ENCODE results near the gene STX4.

STX4 gene

GRCh38 chr16:31031276-31031675 lies 2.1 kb upstream of the STX4 start:
- H3K4me3 ChIP-seq (ENCODE audit: low read length): no peak overlapping the region
- peaks cover 15% of the 10 kb centered on the region for H3K4me1 ChIP-seq (ENCODE audit: control insufficient read depth, insufficient read depth, low read length)
- H3K36me3 ChIP-seq (ENCODE audit: insufficient read depth, low read length): peaks cover 18% of the 10 kb centered on the region
- H3K9ac ChIP-seq (ENCODE audit: low read depth, low read length): no peak overlapping the region
- H3K27me3 ChIP-seq (ENCODE audit: control insufficient read depth, insufficient read depth, low read length): no peaks in the 10 kb centered on the region
- no peaks in the 10 kb centered on the region for H3K9me3 ChIP-seq (replicated peaks; ENCODE audit: low read length)
- H3K4me2 ChIP-seq (ENCODE audit: low read length): no peak overlapping the region

- Histone ChIP-seq H3K27me3 (ENCODE audit: control insufficient read depth, insufficient read depth, low read length) (no peaks in the 10 kb centered on the region), H3K4me3 (ENCODE audit: low read length) (peak overlapping the region; percentile 95), H3K9ac (ENCODE audit: low read depth, low read length) (peak overlapping the region; percentile 88), H3K9me3 (replicated peaks; ENCODE audit: low read length) (no peaks in the 10 kb centered on the region), H3K4me1 (ENCODE audit: control insufficient read depth, insufficient read depth, low read length) (peaks cover 15% of the 10 kb centered on the region), H3K4me2 (ENCODE audit: low read length) (peak overlapping the region; percentile 93), H3K36me3 (ENCODE audit: insufficient read depth, low read length) (peaks cover 36% of the 10 kb centered on the region)
These were observed 543 bp downstream of the STX4 start for GRCh38 chr16:31033709-31034492.

- peaks cover 12% of the 10 kb centered on the region for H3K4me1 ChIP-seq (ENCODE audit: control insufficient read depth, insufficient read depth, low read length)
- H3K4me3 ChIP-seq (ENCODE audit: low read length): no peak overlapping the region
- H3K27me3 ChIP-seq (ENCODE audit: control insufficient read depth, insufficient read depth, low read length): no peaks in the 10 kb centered on the region
- no peaks in the 10 kb centered on the region for H3K9me3 ChIP-seq (replicated peaks; ENCODE audit: low read length)
- peaks cover 55% of the 10 kb centered on the region for H3K36me3 ChIP-seq (ENCODE audit: insufficient read depth, low read length)
- no peak overlapping the region for H3K4me2 ChIP-seq (ENCODE audit: low read length)
- H3K9ac ChIP-seq (ENCODE audit: low read depth, low read length): no peak overlapping the region
These were observed 3.3 kb downstream of the STX4 start for GRCh38 chr16:31036691-31037090.

- H3K4me1 ChIP-seq (ENCODE audit: control insufficient read depth, insufficient read depth, low read length): peaks cover 6% of the 10 kb centered on the region
- no peak overlapping the region for H3K9ac ChIP-seq (ENCODE audit: low read depth, low read length)
- no peak overlapping the region for H3K4me3 ChIP-seq (ENCODE audit: low read length)
- no peak overlapping the region for H3K4me2 ChIP-seq (ENCODE audit: low read length)
- H3K27me3 ChIP-seq (ENCODE audit: control insufficient read depth, insufficient read depth, low read length): no peaks in the 10 kb centered on the region
- no peaks in the 10 kb centered on the region for H3K9me3 ChIP-seq (replicated peaks; ENCODE audit: low read length)
- peaks cover 73% of the 10 kb centered on the region for H3K36me3 ChIP-seq (ENCODE audit: insufficient read depth, low read length)
These were observed 5.6 kb downstream of the STX4 start for GRCh38 chr16:31038993-31039392.

- peaks cover 48% of the 10 kb centered on the region for H3K36me3 ChIP-seq (ENCODE audit: insufficient read depth, low read length)
- no peak overlapping the region for H3K4me2 ChIP-seq (ENCODE audit: low read length)
- H3K4me1 ChIP-seq (ENCODE audit: control insufficient read depth, insufficient read depth, low read length): no peaks in the 10 kb centered on the region
- no peaks in the 10 kb centered on the region for H3K27me3 ChIP-seq (ENCODE audit: control insufficient read depth, insufficient read depth, low read length)
- H3K9me3 ChIP-seq (replicated peaks; ENCODE audit: low read length): no peaks in the 10 kb centered on the region
- H3K4me3 ChIP-seq (ENCODE audit: low read length): no peak overlapping the region
- no peak overlapping the region for H3K9ac ChIP-seq (ENCODE audit: low read depth, low read length)
These were observed 9.5 kb downstream of the STX4 start for GRCh38 chr16:31042866-31043265.

- no peaks in the 10 kb centered on the region for H3K27me3 ChIP-seq (ENCODE audit: control insufficient read depth, insufficient read depth, low read length)
- no peaks in the 10 kb centered on the region for H3K9me3 ChIP-seq (replicated peaks; ENCODE audit: low read length)
- no peak overlapping the region for H3K4me2 ChIP-seq (ENCODE audit: low read length)
- peaks cover 43% of the 10 kb centered on the region for H3K36me3 ChIP-seq (ENCODE audit: insufficient read depth, low read length)
- no peaks in the 10 kb centered on the region for H3K4me1 ChIP-seq (ENCODE audit: control insufficient read depth, insufficient read depth, low read length)
- no peak overlapping the region for H3K4me3 ChIP-seq (ENCODE audit: low read length)
- H3K9ac ChIP-seq (ENCODE audit: low read depth, low read length): no peak overlapping the region
These were observed 10.0 kb downstream of the STX4 start for GRCh38 chr16:31043352-31043751.

- Histone ChIP-seq H3K9me3 (replicated peaks; ENCODE audit: low read length) (no peaks in the 10 kb centered on the region), H3K4me1 (ENCODE audit: control insufficient read depth, insufficient read depth, low read length) (no peaks in the 10 kb centered on the region), H3K4me3 (ENCODE audit: low read length) (no peak overlapping the region)
These were observed 10.6 kb downstream of the STX4 start for GRCh38 chr16:31043898-31044481.

GRCh38 chr16:31050280-31051030 lies 17.1 kb downstream of the STX4 start:
- Histone ChIP-seq H3K36me3 (ENCODE audit: insufficient read depth, low read length) (no peaks in the 10 kb centered on the region), H3K9ac (ENCODE audit: low read depth, low read length) (no peak overlapping the region), H3K9me3 (replicated peaks; ENCODE audit: low read length) (no peaks in the 10 kb centered on the region), H3K4me3 (ENCODE audit: low read length) (no peak overlapping the region), H3K27me3 (ENCODE audit: control insufficient read depth, insufficient read depth, low read length) (no peaks in the 10 kb centered on the region), H3K4me1 (ENCODE audit: control insufficient read depth, insufficient read depth, low read length) (peaks cover 25% of the 10 kb centered on the region), H3K4me2 (ENCODE audit: low read length) (no peak overlapping the region)

More at GRCh38 chr16:31043898-31044481, 10.6 kb downstream of the STX4 start:
- Histone ChIP-seq H3K9ac (ENCODE audit: low read depth, low read length) (no peak overlapping the region), H3K27me3 (ENCODE audit: control insufficient read depth, insufficient read depth, low read length) (no peaks in the 10 kb centered on the region), H3K36me3 (ENCODE audit: insufficient read depth, low read length) (peaks cover 37% of the 10 kb centered on the region), H3K4me2 (ENCODE audit: low read length) (no peak overlapping the region)

- H3K9ac ChIP-seq (ENCODE audit: low read depth, low read length): peak overlapping the region; percentile 30
- H3K36me3 ChIP-seq (ENCODE audit: insufficient read depth, low read length): no peaks in the 10 kb centered on the region
- H3K9me3 ChIP-seq (replicated peaks; ENCODE audit: low read length): no peaks in the 10 kb centered on the region
- no peak overlapping the region for H3K4me3 ChIP-seq (ENCODE audit: low read length)
- no peaks in the 10 kb centered on the region for H3K27me3 ChIP-seq (ENCODE audit: control insufficient read depth, insufficient read depth, low read length)
- peaks cover 25% of the 10 kb centered on the region for H3K4me1 ChIP-seq (ENCODE audit: control insufficient read depth, insufficient read depth, low read length)
- peak overlapping the region; percentile 31 for H3K4me2 ChIP-seq (ENCODE audit: low read length)
These were observed 18.8 kb downstream of the STX4 start for GRCh38 chr16:31052114-31052513.

- Histone ChIP-seq H3K9ac (ENCODE audit: low read depth, low read length) (no peak overlapping the region), H3K4me3 (ENCODE audit: low read length) (no peak overlapping the region), H3K9me3 (replicated peaks; ENCODE audit: low read length) (no peaks in the 10 kb centered on the region), H3K27me3 (ENCODE audit: control insufficient read depth, insufficient read depth, low read length) (no peaks in the 10 kb centered on the region), H3K4me2 (ENCODE audit: low read length) (no peak overlapping the region), H3K4me1 (ENCODE audit: control insufficient read depth, insufficient read depth, low read length) (peaks cover 20% of the 10 kb centered on the region), H3K36me3 (ENCODE audit: insufficient read depth, low read length) (peaks cover 18% of the 10 kb centered on the region)
These were observed 22.3 kb downstream of the STX4 start for GRCh38 chr16:31055613-31056012.

GRCh38 chr16:31061126-31061812 lies 27.9 kb downstream of the STX4 start:
- Histone ChIP-seq H3K36me3 (ENCODE audit: insufficient read depth, low read length) (peaks cover 49% of the 10 kb centered on the region), H3K4me1 (ENCODE audit: control insufficient read depth, insufficient read depth, low read length) (peaks cover 29% of the 10 kb centered on the region), H3K27me3 (ENCODE audit: control insufficient read depth, insufficient read depth, low read length) (no peaks in the 10 kb centered on the region), H3K4me2 (ENCODE audit: low read length) (no peak overlapping the region), H3K9ac (ENCODE audit: low read depth, low read length) (no peak overlapping the region), H3K4me3 (ENCODE audit: low read length) (no peak overlapping the region), H3K9me3 (replicated peaks; ENCODE audit: low read length) (no peaks in the 10 kb centered on the region)

Measured in skeletal muscle satellite cell (primary cell).